ENCODE results near the gene SIGLEC12.

SIGLEC12 gene

DNA sequence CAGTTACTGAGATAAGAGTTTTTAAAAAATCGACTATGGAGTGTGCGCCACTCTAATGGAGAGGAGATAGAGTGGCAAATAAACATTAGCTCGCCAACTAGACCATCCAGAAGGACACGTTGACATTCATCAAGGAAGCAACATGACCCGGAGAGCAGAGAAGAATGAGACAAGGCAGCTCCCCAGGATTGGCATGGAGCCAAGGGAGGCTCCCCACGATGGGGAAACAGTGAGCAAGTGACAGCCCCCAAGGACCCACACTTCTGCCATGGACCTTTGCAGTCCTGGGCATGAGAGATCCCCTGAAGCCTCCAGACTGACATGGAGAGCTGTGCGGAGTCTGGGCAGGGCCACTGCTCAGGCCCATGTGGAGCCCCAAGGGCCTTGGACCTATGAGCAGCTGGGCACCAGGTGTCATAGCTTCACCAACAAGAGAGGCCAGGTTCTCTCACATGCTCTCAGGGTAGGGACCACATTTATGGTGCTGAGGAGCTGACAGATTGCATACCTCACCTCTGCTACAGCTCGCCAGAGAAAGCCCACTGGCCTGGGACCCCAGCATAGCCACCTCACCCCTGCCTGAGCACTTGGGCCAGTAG is 23.2 kb upstream of the SIGLEC12 start:
- no peak for TF ChIP-seq CTCF (IDR thresholded peaks at IDR 0.05; ENCODE audit: borderline replicate concordance, control extremely low read depth, extremely low read depth, insufficient read depth, missing control alignments)
- in situ Hi-C loops (cut with MboI; ENCODE audit: low sequenced_read_pairs, unreplicated experiment) = no loop called here
- DNase-seq (ENCODE audit: low spot score) = no peak

DNA sequence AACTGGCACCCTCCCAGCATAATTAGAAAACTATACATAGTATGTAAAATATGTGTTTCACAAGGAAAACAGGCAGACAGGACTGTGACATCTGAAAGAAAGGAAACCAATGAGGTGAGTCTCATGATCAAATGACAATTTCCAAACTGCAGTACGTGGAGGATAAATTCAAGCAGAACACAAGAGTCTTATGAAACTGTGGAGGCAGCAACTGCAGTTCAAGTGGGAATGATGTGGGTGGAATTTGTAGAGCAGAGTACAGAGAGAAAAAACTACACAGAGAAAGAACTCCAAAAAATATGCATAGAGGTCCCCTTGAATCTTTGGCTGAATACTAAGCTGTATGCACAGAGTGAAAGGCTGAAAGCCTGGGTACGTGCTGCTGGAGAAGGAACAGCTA is 20.2 kb upstream of the SIGLEC12 start:
- DNase-seq (ENCODE audit: low spot score) = no peak
- no peak for TF ChIP-seq CTCF (IDR thresholded peaks at IDR 0.05; ENCODE audit: borderline replicate concordance, control extremely low read depth, extremely low read depth, insufficient read depth, missing control alignments)
- in situ Hi-C loops (cut with MboI; ENCODE audit: low sequenced_read_pairs, unreplicated experiment) = no loop called here

DNA sequence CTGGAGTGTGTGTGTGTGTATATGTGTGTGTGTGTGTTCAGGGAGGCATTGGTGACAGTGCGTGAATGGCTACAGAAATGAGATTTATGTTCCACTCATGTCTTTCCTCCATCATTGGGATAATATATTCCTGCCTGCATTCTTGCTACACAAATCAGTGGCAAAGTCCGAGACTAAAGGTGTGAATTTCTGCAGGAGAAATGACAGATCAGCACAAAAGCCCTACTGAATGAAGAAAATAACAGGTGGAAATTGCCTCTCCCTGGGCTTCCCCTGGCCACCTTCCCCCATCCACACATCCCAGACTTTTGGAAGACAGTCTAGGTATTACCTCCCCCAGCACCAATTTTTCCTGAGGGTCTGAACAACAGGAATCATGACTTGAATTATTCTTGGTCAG is 19.8 kb upstream of the SIGLEC12 start:
- TF ChIP-seq CTCF (IDR thresholded peaks at IDR 0.05; ENCODE audit: borderline replicate concordance, control extremely low read depth, extremely low read depth, insufficient read depth, missing control alignments) = no peak
- no peak for DNase-seq (ENCODE audit: low spot score)
- in situ Hi-C loops (cut with MboI; ENCODE audit: low sequenced_read_pairs, unreplicated experiment) = no loop called here

DNA sequence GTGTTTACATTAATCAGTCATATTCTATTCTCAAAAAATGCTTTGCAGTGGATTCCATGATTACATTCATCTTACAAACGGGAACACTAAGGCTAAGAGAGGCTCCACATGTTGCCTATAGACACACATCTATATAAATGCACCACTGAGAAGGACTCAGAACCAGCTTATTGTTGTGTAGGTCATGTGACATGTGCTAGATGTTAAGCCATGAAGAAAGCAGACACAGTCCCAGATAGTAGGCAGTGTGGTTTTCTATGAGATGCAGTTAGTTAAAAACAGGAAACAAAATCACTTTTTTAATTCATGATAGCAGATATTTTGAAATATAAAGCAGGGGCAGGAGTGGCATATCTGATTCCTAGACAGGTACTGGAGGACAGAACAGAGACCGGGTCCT is 19.1 kb upstream of the SIGLEC12 start:
- no peak for TF ChIP-seq CTCF (IDR thresholded peaks at IDR 0.05; ENCODE audit: borderline replicate concordance, control extremely low read depth, extremely low read depth, insufficient read depth, missing control alignments)
- no peak for DNase-seq (ENCODE audit: low spot score)

DNA sequence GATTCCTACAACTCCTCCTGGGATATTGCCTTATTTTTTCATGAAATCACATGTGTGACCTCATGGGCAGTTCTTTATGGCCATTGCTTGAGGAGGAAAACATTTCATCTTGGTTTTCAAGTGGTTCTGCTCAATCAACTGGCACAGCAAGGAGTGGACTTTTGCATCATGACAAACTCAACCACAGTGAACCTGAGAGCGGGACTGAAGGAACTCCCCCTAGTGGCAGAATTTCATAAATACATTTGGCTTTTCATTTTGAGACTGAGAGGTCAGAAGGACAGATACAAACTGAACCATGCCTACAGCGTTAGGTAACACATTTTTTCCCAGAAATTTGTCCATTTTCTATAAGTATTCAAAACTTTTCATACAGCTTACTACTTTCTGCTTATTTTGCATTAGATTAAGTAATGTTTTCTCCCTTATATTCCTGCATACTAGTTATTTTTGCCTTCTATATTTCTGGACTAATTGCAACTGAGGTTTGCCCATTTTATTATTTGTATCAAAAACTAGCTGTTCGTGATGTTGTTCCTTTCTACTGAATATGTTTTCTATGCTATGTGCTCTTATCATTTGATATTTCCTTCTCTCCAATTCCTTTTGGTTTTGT is 13.4 kb upstream of the SIGLEC12 start:
- peak; percentile 69 for DNase-seq (ENCODE audit: low spot score)
- TF ChIP-seq CTCF (IDR thresholded peaks at IDR 0.05; ENCODE audit: borderline replicate concordance, control extremely low read depth, extremely low read depth, insufficient read depth, missing control alignments) = peak; percentile 67
- in situ Hi-C loops (cut with MboI; ENCODE audit: low sequenced_read_pairs, unreplicated experiment) = no loop called here

More for the DNA sequence above, 19.1 kb upstream of the SIGLEC12 start:
- in situ Hi-C loops (cut with MboI; ENCODE audit: low sequenced_read_pairs, unreplicated experiment) = no loop called here

- in situ Hi-C loops (cut with MboI; ENCODE audit: low sequenced_read_pairs, unreplicated experiment) = no loop called here
- no peak for TF ChIP-seq CTCF (IDR thresholded peaks at IDR 0.05; ENCODE audit: borderline replicate concordance, control extremely low read depth, extremely low read depth, insufficient read depth, missing control alignments)
- no peak for DNase-seq (ENCODE audit: low spot score)
Observed at GRCh38 chr19:51513968-51514367, 12.4 kb upstream of the SIGLEC12 start.
